Measurements from ENCODE around the gene CSMD2. TPM values are rescaled to one million over a fixed set of nuclear protein-coding genes. Genes with fewer than 3 reads are reported as not detected.

Gene CSMD2
- total RNA-seq, 1 experiment from 2014 or later = not detected

DNA sequence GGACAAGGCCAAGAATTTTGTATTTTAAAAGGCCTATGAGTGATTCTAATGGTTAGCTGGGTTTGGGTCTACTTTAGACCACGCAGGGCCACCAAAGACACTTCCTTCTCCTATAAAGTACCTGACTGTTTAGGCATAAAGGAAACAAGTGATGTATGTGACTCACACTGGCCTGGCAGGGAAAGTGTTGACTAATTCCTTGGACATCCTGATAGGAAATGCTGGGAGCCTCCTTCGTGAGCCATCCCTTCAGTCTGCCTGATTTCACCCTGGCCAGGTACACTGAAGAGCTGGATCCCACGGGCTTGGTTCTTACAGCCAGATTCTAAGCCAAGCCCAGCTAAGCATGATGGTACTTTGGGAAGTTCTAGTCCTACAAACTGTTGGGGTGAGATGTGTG lies 401.6 kb downstream of the CSMD2 start:
- Histone ChIP-seq H3F3A (ENCODE audit: insufficient read depth, low read depth) (no peaks in the 10 kb centered on the region), H3K4me1 (replicated peaks; ENCODE audit: insufficient read depth) (no peaks in the 10 kb centered on the region), H3K27ac (no peak overlapping the region), H3K9me2 (ENCODE audit: insufficient read depth) (no peaks in the 10 kb centered on the region), H3K4me3 (no peak overlapping the region), H3K36me3 (ENCODE audit: low read depth) (no peaks in the 10 kb centered on the region), H3K9me3 (ENCODE audit: insufficient read depth, low read depth) (no peaks in the 10 kb centered on the region), H2AFZ (no peak overlapping the region), H3K27me3 (ENCODE audit: insufficient read depth, low read depth) (no peaks in the 10 kb centered on the region), H3K79me2 (ENCODE audit: low read depth) (no peaks in the 10 kb centered on the region), H3K4me2 (no peak overlapping the region), H4K20me1 (ENCODE audit: insufficient read depth) (no peaks in the 10 kb centered on the region)
- ChIA-PET POLR2A (ENCODE audit: unreplicated experiment) (no interaction called here), CTCF (no interaction called here)
- no peak for DNase-seq
- no TSS peak for BruUV-seq (replicated peaks)
- intact Hi-C loops (cut with micrococcal nuclease; ENCODE audit: unreplicated experiment) = no loop called here
- TF ChIP-seq, protein P1, sequence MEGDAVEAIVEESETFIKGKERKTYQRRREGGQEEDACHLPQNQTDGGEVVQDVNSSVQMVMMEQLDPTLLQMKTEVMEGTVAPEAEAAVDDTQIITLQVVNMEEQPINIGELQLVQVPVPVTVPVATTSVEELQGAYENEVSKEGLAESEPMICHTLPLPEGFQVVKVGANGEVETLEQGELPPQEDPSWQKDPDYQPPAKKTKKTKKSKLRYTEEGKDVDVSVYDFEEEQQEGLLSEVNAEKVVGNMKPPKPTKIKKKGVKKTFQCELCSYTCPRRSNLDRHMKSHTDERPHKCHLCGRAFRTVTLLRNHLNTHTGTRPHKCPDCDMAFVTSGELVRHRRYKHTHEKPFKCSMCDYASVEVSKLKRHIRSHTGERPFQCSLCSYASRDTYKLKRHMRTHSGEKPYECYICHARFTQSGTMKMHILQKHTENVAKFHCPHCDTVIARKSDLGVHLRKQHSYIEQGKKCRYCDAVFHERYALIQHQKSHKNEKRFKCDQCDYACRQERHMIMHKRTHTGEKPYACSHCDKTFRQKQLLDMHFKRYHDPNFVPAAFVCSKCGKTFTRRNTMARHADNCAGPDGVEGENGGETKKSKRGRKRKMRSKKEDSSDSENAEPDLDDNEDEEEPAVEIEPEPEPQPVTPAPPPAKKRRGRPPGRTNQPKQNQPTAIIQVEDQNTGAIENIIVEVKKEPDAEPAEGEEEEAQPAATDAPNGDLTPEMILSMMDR (conservative IDR thresholded peaks at IDR 0.05) = no peak
- TF ChIP-seq EZH2 (IDR thresholded peaks at IDR 0.05; ENCODE audit: low read depth) = no peak

DNA sequence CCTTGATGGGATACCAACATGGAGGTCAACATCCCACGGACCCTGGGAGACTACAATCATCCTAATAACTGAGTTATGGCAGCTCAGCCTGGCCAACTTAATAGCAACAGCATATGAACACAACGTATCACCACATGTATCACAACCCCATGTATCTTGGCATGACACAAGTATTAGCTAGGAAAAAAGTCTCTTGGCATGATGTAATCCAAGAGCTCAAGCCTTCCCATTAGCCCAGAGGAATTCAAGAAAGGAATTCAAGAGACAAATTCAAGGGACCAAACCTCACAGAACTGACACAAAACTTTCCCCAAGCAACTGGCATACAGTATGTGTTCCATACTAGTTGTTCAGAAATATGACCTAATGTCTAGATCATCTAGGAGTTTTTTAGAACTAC lies 402.1 kb downstream of the CSMD2 start:
- no TSS peak for BruUV-seq (replicated peaks)
- H4K20me1 ChIP-seq (ENCODE audit: insufficient read depth) = no peaks in the 10 kb centered on the region
- H3K27me3 ChIP-seq (ENCODE audit: insufficient read depth, low read depth) = no peaks in the 10 kb centered on the region
- H2AFZ ChIP-seq = no peak overlapping the region
- H3K4me3 ChIP-seq = no peak overlapping the region
- no peak for DNase-seq
- no peaks in the 10 kb centered on the region for H3F3A ChIP-seq (ENCODE audit: insufficient read depth, low read depth)
- no peaks in the 10 kb centered on the region for H3K79me2 ChIP-seq (ENCODE audit: low read depth)
- H3K4me2 ChIP-seq = no peak overlapping the region
- no peaks in the 10 kb centered on the region for H3K9me3 ChIP-seq (ENCODE audit: insufficient read depth, low read depth)
- intact Hi-C loops (cut with micrococcal nuclease; ENCODE audit: unreplicated experiment) = no loop called here
- CTCF ChIA-PET = no interaction called here
- H3K9me2 ChIP-seq (ENCODE audit: insufficient read depth) = no peaks in the 10 kb centered on the region
- no peaks in the 10 kb centered on the region for H3K4me1 ChIP-seq (replicated peaks; ENCODE audit: insufficient read depth)
- no peak overlapping the region for H3K27ac ChIP-seq
- no peaks in the 10 kb centered on the region for H3K36me3 ChIP-seq (ENCODE audit: low read depth)
- no peak for TF ChIP-seq EZH2 (IDR thresholded peaks at IDR 0.05; ENCODE audit: low read depth)
- TF ChIP-seq, protein P1 (conservative IDR thresholded peaks at IDR 0.05) = no peak
- POLR2A ChIA-PET (ENCODE audit: unreplicated experiment) = no interaction called here

DNA sequence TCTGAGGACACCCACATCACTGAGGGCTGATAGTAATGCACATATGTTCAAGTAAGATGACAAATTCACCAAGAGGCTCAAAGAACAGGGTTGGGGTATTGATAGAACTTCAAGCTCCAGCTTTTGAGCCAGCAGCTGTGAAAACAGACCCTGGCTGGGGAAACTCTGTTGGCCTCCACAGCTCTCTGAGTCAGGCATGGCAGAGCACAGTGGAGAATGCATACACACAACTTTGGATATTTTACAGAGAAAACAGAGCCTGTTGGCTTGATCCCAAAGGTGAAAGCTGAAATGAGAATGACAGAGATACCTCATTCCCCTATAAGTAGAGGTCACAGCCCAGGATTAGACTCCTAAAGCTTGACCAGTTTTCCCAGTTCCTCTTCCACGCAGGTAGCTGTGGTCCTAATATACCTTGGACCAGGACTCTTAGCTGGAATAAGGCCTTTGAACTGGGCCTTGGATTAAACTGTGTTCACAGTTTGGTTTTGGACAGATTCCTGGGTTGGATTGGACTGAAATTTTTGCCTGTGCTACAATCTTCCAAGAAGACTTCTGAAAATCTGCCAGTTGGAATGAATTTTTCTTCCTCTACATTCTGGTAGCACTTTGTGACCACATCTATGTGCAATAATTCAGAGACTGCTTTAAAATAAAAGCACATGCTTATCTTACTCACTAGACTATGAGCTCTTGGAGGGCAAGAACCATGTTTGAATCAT lies 402.8 kb downstream of the CSMD2 start:
- H3K79me2 ChIP-seq (ENCODE audit: low read depth) = no peaks in the 10 kb centered on the region
- no peak for DNase-seq
- H3F3A ChIP-seq (ENCODE audit: insufficient read depth, low read depth) = no peaks in the 10 kb centered on the region
- H3K9me3 ChIP-seq (ENCODE audit: insufficient read depth, low read depth) = no peaks in the 10 kb centered on the region
- no TSS peak for BruUV-seq (replicated peaks)
- no peaks in the 10 kb centered on the region for H4K20me1 ChIP-seq (ENCODE audit: insufficient read depth)
- intact Hi-C loops (cut with micrococcal nuclease; ENCODE audit: unreplicated experiment) = no loop called here
- H3K27me3 ChIP-seq (ENCODE audit: insufficient read depth, low read depth) = no peaks in the 10 kb centered on the region
- ChIA-PET CTCF (no interaction called here), POLR2A (ENCODE audit: unreplicated experiment) (no interaction called here)
- no peaks in the 10 kb centered on the region for H3K36me3 ChIP-seq (ENCODE audit: low read depth)
- no peak for TF ChIP-seq EZH2 (IDR thresholded peaks at IDR 0.05; ENCODE audit: low read depth)
- TF ChIP-seq, protein P1 (conservative IDR thresholded peaks at IDR 0.05) = no peak
- no peak overlapping the region for H3K4me2 ChIP-seq
- no peak overlapping the region for H2AFZ ChIP-seq
- H3K9me2 ChIP-seq (ENCODE audit: insufficient read depth) = no peaks in the 10 kb centered on the region
- H3K27ac ChIP-seq = no peak overlapping the region
- H3K4me3 ChIP-seq = no peak overlapping the region
- H3K4me1 ChIP-seq (replicated peaks; ENCODE audit: insufficient read depth) = no peaks in the 10 kb centered on the region

Data from PC-9 (cell line).